Measurements from ENCODE around the gene CAV3. TPM values are rescaled to one million over a fixed set of nuclear protein-coding genes. Genes with fewer than 3 reads are reported as not detected.

The CAV3 gene
- total and polyA plus RNA-seq, 2 donors from 2014 or later = not detected

GRCh38 chr3:8727605-8728512, 5.7 kb upstream of the CAV3 start:
- DNase-seq = no peak
- H3K4me1 ChIP-seq (ENCODE audit: control insufficient read depth in 2 of 3, insufficient read depth in 2 of 3, low read depth in 1 of 3, low read length in 3 of 3) = no peaks in the 10 kb centered on the region
- no peak for TF ChIP-seq CTCF (IDR thresholded peaks at IDR 0.05; ENCODE audit: borderline replicate concordance, extremely low read depth, insufficient read depth)
- FAIRE-seq = no peak
- H3K36me3 ChIP-seq (ENCODE audit: control insufficient read depth in 2 of 3, insufficient read depth in 3 of 3, low read length in 3 of 3) = no peaks in the 10 kb centered on the region
- no peaks in the 10 kb centered on the region for H3K27me3 ChIP-seq (ENCODE audit: control insufficient read depth, insufficient read depth, low read length)
- no peak overlapping the region for H3K9ac ChIP-seq (ENCODE audit: low read length in 3 of 3)
- no peak overlapping the region for H3K27ac ChIP-seq (ENCODE audit: low read depth in 2 of 2, low read length in 2 of 2)
- no peak overlapping the region for H3K4me3 ChIP-seq (ENCODE audit: low read length in 3 of 3)
- H3K9me3 ChIP-seq (ENCODE audit: control insufficient read depth in 2 of 3, insufficient read depth in 1 of 3, low read length in 3 of 3) = peaks cover 0 to 3% (median 0%) of the 10 kb centered on the region in 3 donors
- intact Hi-C loops (cut with DNase I) = no loop called here

GRCh38 chr3:8729479-8729878, 4.1 kb upstream of the CAV3 start:
- Histone ChIP-seq H3K9me3 (ENCODE audit: control insufficient read depth in 2 of 3, insufficient read depth in 1 of 3, low read length in 3 of 3) (peaks cover 0 to 3% (median 0%) of the 10 kb centered on the region in 3 donors), H3K4me3 (ENCODE audit: low read length in 3 of 3) (no peak overlapping the region), H3K27me3 (ENCODE audit: control insufficient read depth, insufficient read depth, low read length) (no peaks in the 10 kb centered on the region), H3K4me1 (ENCODE audit: control insufficient read depth in 2 of 3, insufficient read depth in 2 of 3, low read depth in 1 of 3, low read length in 3 of 3) (no peaks in the 10 kb centered on the region), H3K9ac (ENCODE audit: low read length in 3 of 3) (no peak overlapping the region), H3K27ac (ENCODE audit: low read depth in 2 of 2, low read length in 2 of 2) (no peak overlapping the region), H3K36me3 (ENCODE audit: control insufficient read depth in 2 of 3, insufficient read depth in 3 of 3, low read length in 3 of 3) (no peaks in the 10 kb centered on the region)
- DNase-seq (no peak), FAIRE-seq (no peak)
- TF ChIP-seq CTCF (IDR thresholded peaks at IDR 0.05; ENCODE audit: borderline replicate concordance, extremely low read depth, insufficient read depth) = no peak
- intact Hi-C loops (cut with DNase I) = no loop called here

DNA sequence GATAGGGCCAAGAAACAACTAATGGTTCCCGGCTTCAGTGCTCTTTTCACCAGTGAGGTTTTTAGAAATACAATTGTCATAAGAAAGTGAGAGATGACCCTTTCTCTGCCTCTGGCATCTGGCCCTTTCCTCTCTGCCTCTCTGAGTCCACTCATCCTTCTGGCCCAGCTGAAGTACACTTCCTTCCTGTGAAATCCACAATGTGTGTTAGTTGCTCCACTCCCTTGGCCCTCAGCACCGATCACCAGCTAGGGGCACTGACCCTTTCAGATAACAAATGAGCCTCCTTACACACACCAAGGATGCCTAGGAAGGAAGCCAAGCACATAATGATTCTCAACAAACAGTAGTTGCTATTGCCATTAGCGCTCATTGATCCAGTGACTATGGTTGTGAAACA, 2.9 kb upstream of the CAV3 start:
- intact Hi-C loops (cut with DNase I) = no loop called here
- Histone ChIP-seq H3K27me3 (ENCODE audit: control insufficient read depth, insufficient read depth, low read length) (no peaks in the 10 kb centered on the region), H3K36me3 (ENCODE audit: control insufficient read depth in 2 of 3, insufficient read depth in 3 of 3, low read length in 3 of 3) (no peaks in the 10 kb centered on the region), H3K4me1 (ENCODE audit: control insufficient read depth in 2 of 3, insufficient read depth in 2 of 3, low read depth in 1 of 3, low read length in 3 of 3) (no peaks in the 10 kb centered on the region), H3K9ac (ENCODE audit: low read length in 3 of 3) (no peak overlapping the region), H3K9me3 (ENCODE audit: control insufficient read depth in 2 of 3, insufficient read depth in 1 of 3, low read length in 3 of 3) (peaks cover 0 to 3% (median 0%) of the 10 kb centered on the region in 3 donors), H3K27ac (ENCODE audit: low read depth in 2 of 2, low read length in 2 of 2) (no peak overlapping the region), H3K4me3 (ENCODE audit: low read length in 3 of 3) (no peak overlapping the region)
- FAIRE-seq (no peak), DNase-seq (no peak)
- TF ChIP-seq CTCF (IDR thresholded peaks at IDR 0.05; ENCODE audit: borderline replicate concordance, extremely low read depth, insufficient read depth) = no peak

Measured in kidney (tissue), 14 donors.